ENCODE results near the gene SOX18. TPM values are rescaled to one million over a fixed set of nuclear protein-coding genes. Genes with fewer than 3 reads are reported as not detected.

SOX18 gene
- total and polyA plus RNA-seq, 2 of the 4 experiments (the other 2 are of a cell fraction) = not detected

DNA sequence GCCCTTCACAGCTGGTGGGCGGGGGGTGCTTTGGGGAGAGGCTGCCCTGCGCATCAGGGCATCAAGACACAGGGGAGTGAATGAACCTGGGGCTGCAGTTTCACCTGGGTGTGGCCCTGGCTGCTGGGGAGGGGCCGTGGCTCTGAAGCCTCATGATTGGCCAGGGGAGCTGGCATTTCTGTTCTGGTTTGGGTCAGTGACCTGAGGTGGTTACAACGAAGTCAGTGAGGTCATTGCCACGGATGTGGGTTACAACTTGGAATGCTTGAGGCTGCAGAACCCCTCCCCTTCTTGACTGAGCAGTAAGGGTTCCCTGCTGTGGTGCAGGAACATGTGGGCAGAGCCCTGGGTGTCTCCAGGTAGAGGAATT is 16.5 kb upstream of the SOX18 start:
- no TSS peak for BruUV-seq (replicated peaks)
- ChIA-PET CTCF (no interaction called here), POLR2A (ENCODE audit: unreplicated experiment) (no interaction called here)
- TF ChIP-seq, protein P1, sequence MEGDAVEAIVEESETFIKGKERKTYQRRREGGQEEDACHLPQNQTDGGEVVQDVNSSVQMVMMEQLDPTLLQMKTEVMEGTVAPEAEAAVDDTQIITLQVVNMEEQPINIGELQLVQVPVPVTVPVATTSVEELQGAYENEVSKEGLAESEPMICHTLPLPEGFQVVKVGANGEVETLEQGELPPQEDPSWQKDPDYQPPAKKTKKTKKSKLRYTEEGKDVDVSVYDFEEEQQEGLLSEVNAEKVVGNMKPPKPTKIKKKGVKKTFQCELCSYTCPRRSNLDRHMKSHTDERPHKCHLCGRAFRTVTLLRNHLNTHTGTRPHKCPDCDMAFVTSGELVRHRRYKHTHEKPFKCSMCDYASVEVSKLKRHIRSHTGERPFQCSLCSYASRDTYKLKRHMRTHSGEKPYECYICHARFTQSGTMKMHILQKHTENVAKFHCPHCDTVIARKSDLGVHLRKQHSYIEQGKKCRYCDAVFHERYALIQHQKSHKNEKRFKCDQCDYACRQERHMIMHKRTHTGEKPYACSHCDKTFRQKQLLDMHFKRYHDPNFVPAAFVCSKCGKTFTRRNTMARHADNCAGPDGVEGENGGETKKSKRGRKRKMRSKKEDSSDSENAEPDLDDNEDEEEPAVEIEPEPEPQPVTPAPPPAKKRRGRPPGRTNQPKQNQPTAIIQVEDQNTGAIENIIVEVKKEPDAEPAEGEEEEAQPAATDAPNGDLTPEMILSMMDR (conservative IDR thresholded peaks at IDR 0.05; ENCODE audit: low read depth, low read length) = no peak
- TF ChIP-seq MAZ (IDR thresholded peaks at IDR 0.05; ENCODE audit: borderline replicate concordance, low read depth, low read length) (peak; percentile 26; the same call in 1 of the 2 replicates), POLR2A (IDR thresholded peaks at IDR 0.05; ENCODE audit: low read depth, low read length) (no peak), RCOR1 (IDR thresholded peaks at IDR 0.05; ENCODE audit: insufficient replicate concordance, low read length) (no peak), MAFK (IDR thresholded peaks at IDR 0.05; ENCODE audit: low read depth, low read length) (no peak), RAD21 (IDR thresholded peaks at IDR 0.05; ENCODE audit: low read length) (no peak), MXI1 (IDR thresholded peaks at IDR 0.05; ENCODE audit: borderline replicate concordance, low read depth, low read length) (no peak)
- TF ChIP-seq, protein P2, sequence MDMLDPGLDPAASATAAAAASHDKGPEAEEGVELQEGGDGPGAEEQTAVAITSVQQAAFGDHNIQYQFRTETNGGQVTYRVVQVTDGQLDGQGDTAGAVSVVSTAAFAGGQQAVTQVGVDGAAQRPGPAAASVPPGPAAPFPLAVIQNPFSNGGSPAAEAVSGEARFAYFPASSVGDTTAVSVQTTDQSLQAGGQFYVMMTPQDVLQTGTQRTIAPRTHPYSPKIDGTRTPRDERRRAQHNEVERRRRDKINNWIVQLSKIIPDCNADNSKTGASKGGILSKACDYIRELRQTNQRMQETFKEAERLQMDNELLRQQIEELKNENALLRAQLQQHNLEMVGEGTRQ (IDR thresholded peaks at IDR 0.05; ENCODE audit: low read depth, low read length) = no peak
- peak overlapping the region; percentile 52 for H2BK120ac ChIP-seq (ENCODE audit: low read depth, low read length)
- no peak overlapping the region for H2BK5ac ChIP-seq (ENCODE audit: low read depth, low read length, poor library complexity, severe bottlenecking)
- H3K18ac ChIP-seq (ENCODE audit: low read depth, low read length) = no peak overlapping the region
- ATAC-seq (ENCODE audit: low read depth) = no peak
- H4K8ac ChIP-seq (ENCODE audit: low read depth in 2 of 2, low read length in 2 of 2) = peak overlapping the region in 1 of 2 experiments; percentile 37; a peak in 1 of 4 replicates
- H3K4me2 ChIP-seq (ENCODE audit: low read depth, low read length) = no peak overlapping the region; the same call in 1 of the 2 replicates
- H2AFZ ChIP-seq (replicated peaks; ENCODE audit: low read length, poor library complexity) = peak overlapping the region; percentile 65
- peaks cover 19% of the 10 kb centered on the region for H3K9me1 ChIP-seq (ENCODE audit: insufficient read depth, low read length)
- H3K14ac ChIP-seq (replicated peaks; ENCODE audit: low read depth, low read length) = peak overlapping the region; percentile 37; the same call in 1 of the 2 replicates
- H3K9ac ChIP-seq (ENCODE audit: low read depth, low read length) = no peak overlapping the region
- no peak overlapping the region for H3K23ac ChIP-seq (ENCODE audit: low read depth, low read length)
- in situ Hi-C loops (cut with MboI; ENCODE audit: low sequenced_read_pairs) (no loop called here), dilution Hi-C loops (cut with HindIII; ENCODE audit: low sequenced_read_pairs, unreplicated experiment) (no loop called here), intact Hi-C loops (cut with micrococcal nuclease) (no loop called here)
- no peak overlapping the region for H4K91ac ChIP-seq (ENCODE audit: insufficient read depth, low read depth, low read length)
- peak overlapping the region; percentile 81 for H2AK9ac ChIP-seq (replicated peaks; ENCODE audit: low read depth, low read length, poor library complexity)
- H3K27ac ChIP-seq (ENCODE audit: insufficient read depth, low read length) = no peak overlapping the region; the same call in 1 of the 2 replicates
- H3K4me3 ChIP-seq (ENCODE audit: insufficient read depth, low read depth, low read length) = no peak overlapping the region
- peaks cover 4% of the 10 kb centered on the region; the same call in 1 of the 2 replicates for H3K36me3 ChIP-seq (ENCODE audit: control insufficient read depth, insufficient read depth, low read length)
- H3K56ac ChIP-seq (ENCODE audit: extremely low read depth, insufficient read depth, low read length) = no peak overlapping the region
- H3K79me1 ChIP-seq (ENCODE audit: low read depth in 1 of 2, low read length in 2 of 2) = peaks cover 10 to 38% of the 10 kb centered on the region in 2 experiments; a peak in 3 of 4 replicates
- 0 out of 3 replicates have a peak overlapping the region, but pooled peaks have one; percentile 40 for H2BK15ac ChIP-seq (ENCODE audit: low read depth, low read length)
- H2AK5ac ChIP-seq (ENCODE audit: low read depth, low read length) = peak overlapping the region; percentile 78
- peaks cover 27% of the 10 kb centered on the region for H3K4me1 ChIP-seq (ENCODE audit: control insufficient read depth, insufficient read depth, low read length)
- DNase-seq = peak; percentile 78
- H4K5ac ChIP-seq (ENCODE audit: low read depth, low read length) = no peak overlapping the region
- no peaks in the 10 kb centered on the region for H3K27me3 ChIP-seq (ENCODE audit: control insufficient read depth, insufficient read depth, low read length)
- H2BK20ac ChIP-seq (ENCODE audit: low read depth, low read length) = peak overlapping the region; percentile 26; the same call in 1 of the 2 replicates
- H3K4ac ChIP-seq (ENCODE audit: low read depth, low read length) = peak overlapping the region; percentile 23; the same call in 1 of the 2 replicates
- peaks cover 15% of the 10 kb centered on the region for H4K20me1 ChIP-seq (ENCODE audit: insufficient read depth, low read length)
- no peaks in the 10 kb centered on the region for H3K9me3 ChIP-seq (ENCODE audit: control insufficient read depth, insufficient read depth, low read length)
- WGBS, 2 experiments (ENCODE audit: extremely low coverage in 2 of 2, insufficient read length in 1 of 2) = 90% methylated on average over 2 of the region's 5 CpGs; no CpG with 5 or more reads in 1 of the 2 experiments
